Ovary (tissue), 3 donors: ENCODE results near the gene AATK.
"Not testable (repeated sequence)": the region's sequence is repeated elsewhere in the genome, so short reads cannot be mapped to it uniquely, and the experiment has no call there.

Experiments
- EP300 ChIP-seq: sonication (generic); formaldehyde crosslinking; IDR thresholded peaks from one replicate; pipeline ENCODE4 v1.6.1; 2017; ENCODE audit warnings: antibody characterized with exemption
- TF ChIP-seq, protein P1 (sequence below), 3 donors: fragments of 450-650 bp in 2 of 3; fragments of 200-600 bp in 1 of 3; IDR thresholded peaks; one replicate each; pipeline versions ENCODE4 v1.5.1 to v1.8.0; 2016 to 2022; ENCODE audit warnings: antibody characterized with exemption in 3 of 3, mild to moderate bottlenecking in 1 of 3
- donor health status: DM: no; HTN: no; CAD: no.

GRCh38 chr17:81154016-81154415, 12.0 kb downstream of the AATK start:
- TF ChIP-seq EP300 = not testable (repeated sequence)
- TF ChIP-seq, protein P1, sequence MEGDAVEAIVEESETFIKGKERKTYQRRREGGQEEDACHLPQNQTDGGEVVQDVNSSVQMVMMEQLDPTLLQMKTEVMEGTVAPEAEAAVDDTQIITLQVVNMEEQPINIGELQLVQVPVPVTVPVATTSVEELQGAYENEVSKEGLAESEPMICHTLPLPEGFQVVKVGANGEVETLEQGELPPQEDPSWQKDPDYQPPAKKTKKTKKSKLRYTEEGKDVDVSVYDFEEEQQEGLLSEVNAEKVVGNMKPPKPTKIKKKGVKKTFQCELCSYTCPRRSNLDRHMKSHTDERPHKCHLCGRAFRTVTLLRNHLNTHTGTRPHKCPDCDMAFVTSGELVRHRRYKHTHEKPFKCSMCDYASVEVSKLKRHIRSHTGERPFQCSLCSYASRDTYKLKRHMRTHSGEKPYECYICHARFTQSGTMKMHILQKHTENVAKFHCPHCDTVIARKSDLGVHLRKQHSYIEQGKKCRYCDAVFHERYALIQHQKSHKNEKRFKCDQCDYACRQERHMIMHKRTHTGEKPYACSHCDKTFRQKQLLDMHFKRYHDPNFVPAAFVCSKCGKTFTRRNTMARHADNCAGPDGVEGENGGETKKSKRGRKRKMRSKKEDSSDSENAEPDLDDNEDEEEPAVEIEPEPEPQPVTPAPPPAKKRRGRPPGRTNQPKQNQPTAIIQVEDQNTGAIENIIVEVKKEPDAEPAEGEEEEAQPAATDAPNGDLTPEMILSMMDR (IDR thresholded peaks at IDR 0.05) = not testable (repeated sequence)
